DOHH2 (cell line): ENCODE measurements around the gene LONP2.

Source experiments
- EZH2phosphoT487 ChIP-seq: fragments of 200-600 bp; sonication (generic); IDR thresholded peaks from 2 replicates; pipeline ENCODE4 v1.6.1; 2017; ENCODE audit warnings: borderline replicate concordance, mild to moderate bottlenecking, antibody characterized with exemption, low read length, moderate library complexity, mixed read lengths
- TF ChIP-seq, protein P1 (sequence below): fragments of 200-600 bp; sonication (generic); IDR thresholded peaks from one replicate; pipeline ENCODE4 v1.5.1; 2014; ENCODE audit warnings: antibody characterized with exemption, mild to moderate bottlenecking, low read depth, low read length; ENCODE audit not compliant: poor library complexity, severe bottlenecking

DNA sequence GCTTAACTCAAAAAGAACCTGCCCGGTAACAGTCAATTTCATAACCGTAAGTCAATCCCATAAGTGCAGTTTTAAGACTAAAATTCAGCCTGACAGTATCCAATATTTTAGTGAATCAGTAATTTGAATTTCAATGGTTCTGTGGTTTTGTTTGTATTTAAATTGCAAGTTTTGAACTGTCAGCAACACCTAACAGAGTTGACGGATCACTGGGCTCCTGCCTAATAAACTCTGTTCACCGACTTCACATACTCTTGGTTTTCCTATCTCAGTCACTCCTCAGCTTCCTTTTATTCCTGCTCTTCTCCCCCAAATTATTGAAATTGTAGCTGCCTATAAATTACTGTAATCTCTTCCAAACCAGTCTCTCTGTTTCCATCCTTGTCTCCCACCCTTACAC, 128.6 kb downstream of the LONP2 start:
- TF ChIP-seq, protein P1, sequence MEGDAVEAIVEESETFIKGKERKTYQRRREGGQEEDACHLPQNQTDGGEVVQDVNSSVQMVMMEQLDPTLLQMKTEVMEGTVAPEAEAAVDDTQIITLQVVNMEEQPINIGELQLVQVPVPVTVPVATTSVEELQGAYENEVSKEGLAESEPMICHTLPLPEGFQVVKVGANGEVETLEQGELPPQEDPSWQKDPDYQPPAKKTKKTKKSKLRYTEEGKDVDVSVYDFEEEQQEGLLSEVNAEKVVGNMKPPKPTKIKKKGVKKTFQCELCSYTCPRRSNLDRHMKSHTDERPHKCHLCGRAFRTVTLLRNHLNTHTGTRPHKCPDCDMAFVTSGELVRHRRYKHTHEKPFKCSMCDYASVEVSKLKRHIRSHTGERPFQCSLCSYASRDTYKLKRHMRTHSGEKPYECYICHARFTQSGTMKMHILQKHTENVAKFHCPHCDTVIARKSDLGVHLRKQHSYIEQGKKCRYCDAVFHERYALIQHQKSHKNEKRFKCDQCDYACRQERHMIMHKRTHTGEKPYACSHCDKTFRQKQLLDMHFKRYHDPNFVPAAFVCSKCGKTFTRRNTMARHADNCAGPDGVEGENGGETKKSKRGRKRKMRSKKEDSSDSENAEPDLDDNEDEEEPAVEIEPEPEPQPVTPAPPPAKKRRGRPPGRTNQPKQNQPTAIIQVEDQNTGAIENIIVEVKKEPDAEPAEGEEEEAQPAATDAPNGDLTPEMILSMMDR, result no peak
- no peak for TF ChIP-seq EZH2phosphoT487
